GM12878 (cell line): ENCODE results near the gene CLCA2. TPM values are rescaled to one million over a fixed set of nuclear protein-coding genes. Genes with fewer than 3 reads are reported as not detected.
A peak's percentile ranks its signal among the peaks of the same experiment; 100 is the strongest.

Source experiments
- ATAC-seq: fragments of 200-7000 bp; cut with Tn5 transposase; 3 replicates; pipeline ENCODE4 v1.9.1; 2020; ENCODE audit warnings: mild to moderate bottlenecking, moderate library complexity
- BruUV-seq: library from RNA; stranded (reverse); fragments of 400-500 nt; replicated peaks from 2 replicates; lab custom pipeline; 2021; lab: Mats Ljungman, UMichigan
- CTCF ChIA-PET: fragments of 300-600 bp; sonication (Branson Sonifier 250); formaldehyde crosslinking; extraction: SDS; loops from one replicate; lab custom pipeline; 2021; ENCODE audit warnings: inconsistent platforms; lab: Yijun Ruan, JAX
- POLR2A ChIA-PET: fragments of 350-600 bp; formaldehyde crosslinking; extraction: SDS; loops from one replicate; lab custom pipeline; 2021; ENCODE audit warnings: inconsistent platforms; lab: Charles Lee
- RAD21 ChIA-PET: fragments of 300-600 bp; sonication (Branson Sonifier 250); formaldehyde crosslinking; loops from one replicate; lab custom pipeline; 2023; ENCODE audit warnings: antibody characterized with exemption; ENCODE audit not compliant: unreplicated experiment; lab: Charles Lee
- SMC1A ChIA-PET: fragments of 300-600 bp; sonication (Branson Sonifier 250); formaldehyde crosslinking; loops from one replicate; lab custom pipeline; 2023; ENCODE audit not compliant: unreplicated experiment, uncharacterized antibody; lab: Charles Lee
- DNase-seq: peaks from one replicate; pipeline ENCODE4 v3.0.0-alpha.2; 2011; ENCODE audit warnings: low read depth, low spot score
- FAIRE-seq: peaks from 3 replicates; lab custom pipeline; 2011; peaks lifted over from hg19 to GRCh38; lab: Jason Lieb, UNC
- H2AFZ ChIP-seq: 2 replicates; pipeline ENCODE4 v1.6.0; 2011; ENCODE audit warnings: low read depth, low read length, control low read depth; ENCODE audit not compliant: control insufficient read depth
- H3K27ac ChIP-seq: 2 replicates; pipeline ENCODE4 v1.5.1; 2011; ENCODE audit warnings: control low read depth; ENCODE audit not compliant: control insufficient read depth, insufficient read depth
- H3K27me3 ChIP-seq, 2 experiments: replicated peaks in 1 of 2; 2 replicates each; pipeline versions ENCODE4 v1.6.0 to v1.6.1; 2011; ENCODE audit warnings: low read length in 1 of 2; ENCODE audit not compliant: control insufficient read depth in 2 of 2, insufficient read depth in 2 of 2
- H3K36me3 ChIP-seq, 2 experiments: 2 replicates each; pipeline ENCODE4 v1.5.1; 2011; ENCODE audit warnings: low read length in 1 of 2; ENCODE audit not compliant: control insufficient read depth in 2 of 2, insufficient read depth in 2 of 2
- H3K4me1 ChIP-seq: 2 replicates; pipeline ENCODE4 v1.6.1; 2011; ENCODE audit warnings: mild to moderate bottlenecking, low read length, moderate library complexity, mixed read lengths; ENCODE audit not compliant: control insufficient read depth, insufficient read depth
- H3K4me2 ChIP-seq: 2 replicates; pipeline ENCODE4 v1.6.0; 2011; ENCODE audit warnings: control low read depth; ENCODE audit not compliant: control insufficient read depth, insufficient read depth
- H3K4me3 ChIP-seq: fragments of 200-600 bp; sonication (generic); 2 replicates; pipeline ENCODE4 v1.5.1; 2016
- H3K79me2 ChIP-seq: 2 replicates; pipeline ENCODE4 v1.6.0; 2011; ENCODE audit warnings: low read length; ENCODE audit not compliant: control insufficient read depth, insufficient read depth
- H3K9ac ChIP-seq: 2 replicates; pipeline ENCODE4 v1.8.0; 2011; ENCODE audit warnings: low read length, control low read depth, mixed read lengths; ENCODE audit not compliant: control insufficient read depth, insufficient read depth
- H3K9me3 ChIP-seq: replicated peaks from 3 replicates; pipeline ENCODE4 v1.5.1; 2011; ENCODE audit warnings: mild to moderate bottlenecking, low read length; ENCODE audit not compliant: control insufficient read depth, insufficient read depth
- H4K20me1 ChIP-seq: 2 replicates; pipeline ENCODE4 v1.6.0; 2011; ENCODE audit not compliant: control insufficient read depth, insufficient read depth
- HDAC6 ChIP-seq: fragments of 200-600 bp; sonication (generic); IDR thresholded peaks from one replicate; pipeline ENCODE4 v1.8.0; 2017; ENCODE audit warnings: antibody characterized with exemption; ENCODE audit not compliant: unreplicated experiment
- MEF2B ChIP-seq: fragments of 450-650 bp; IDR thresholded peaks from 2 replicates; pipeline ENCODE4 v1.6.1; 2018; ENCODE audit warnings: mild to moderate bottlenecking, moderate library complexity; ENCODE audit not compliant: partially characterized antibody, poor library complexity, severe bottlenecking
- SP1 ChIP-seq: IDR thresholded peaks from one replicate; pipeline ENCODE4 v1.6.1; 2011; ENCODE audit warnings: low read depth, low read length
- WGBS: methylation state at CpG from one replicate; pipeline ENCODE4 v1.1.6; 2016; ENCODE audit warnings: low lambda C conversion rate; ENCODE audit not compliant: insufficient replicate concordance, insufficient coverage; ENCODE audit errors: missing lambda C conversion rate; 5-methylcytosine and 5-hydroxymethylcytosine counted together
- in situ Hi-C: fragments of 300-500 bp; cut with MboI; formaldehyde crosslinking; loops from 9 replicates; pipeline ENCODE4 v1.14.3; 2018; ENCODE audit warnings: mixed read lengths
- intact Hi-C: fragments of 100-400 bp; cut with micrococcal nuclease; formaldehyde crosslinking; loops from one replicate; pipeline ENCODE4 v1.14.2; 2022; ENCODE audit not compliant: unreplicated experiment
- polyA plus RNA-seq, 11 experiments: library from polyadenylated mRNA; depleted of rRNA in 4 of 11; unstranded in 6 of 11; stranded (reverse) in 5 of 11; fragments of >200 nt; fragmentation: Nextera tagmentation in 4 of 11; fragmentation: Illumina TruSeq in 1 of 11; extraction: Ambion mirVana in 4 of 11; extraction: Trizol in 1 of 11; gene quantifications; 1 replicate in 1 of 11; 2 replicates in 10 of 11; pipeline versions ENCODE4 v1.2.1 to v1.2.3, GENCODE V29; 2011 to 2016; ENCODE audit warnings: inconsistent platforms in 2 of 11, missing spikeins in 2 of 11, low read depth in 1 of 11
- total RNA-seq, 4 experiments: library from RNA; depleted of rRNA in 3 of 4; stranded (reverse); fragments of >200 nt in 3 of 4; fragmentation: Illumina TruSeq in 1 of 4; extraction: Trizol in 1 of 4; gene quantifications; 2 replicates each; pipeline versions ENCODE4 v1.2.1 to v1.2.3, GENCODE V29; 2013 to 2021
- TF ChIP-seq, protein P1 (sequence below): fragments of 450-650 bp; IDR thresholded peaks from 2 replicates; pipeline ENCODE4 v1.6.1; 2017; ENCODE audit warnings: antibody characterized with exemption, mild to moderate bottlenecking, moderate library complexity

Gene CLCA2
- total and polyA plus RNA-seq, 10 of the 15 experiments (the other 5 are each of a cell fraction or from before 2014, with no cell fraction given) = 0.01 to 0.20 (median 0.08) TPM; not detected in 6

DNA sequence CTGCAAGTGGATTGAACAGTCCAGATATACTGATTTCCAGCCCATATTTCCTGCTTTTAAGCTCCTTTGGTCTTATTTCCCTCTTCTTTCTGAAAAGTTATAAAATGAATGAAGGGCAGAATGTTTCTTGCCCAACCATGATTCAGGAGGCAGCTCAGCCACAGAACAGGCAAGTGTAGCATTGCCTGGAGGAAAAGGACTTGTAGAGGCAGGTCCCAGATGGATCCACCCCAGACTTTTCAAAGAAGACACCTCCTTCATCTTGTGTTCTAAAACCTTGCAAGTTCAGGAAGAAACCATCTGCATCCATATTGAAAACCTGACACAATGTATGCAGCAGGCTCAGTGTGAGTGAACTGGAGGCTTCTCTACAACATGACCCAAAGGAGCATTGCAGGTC, at the start of gene CLCA2 (continued):
- TF ChIP-seq, protein P1, sequence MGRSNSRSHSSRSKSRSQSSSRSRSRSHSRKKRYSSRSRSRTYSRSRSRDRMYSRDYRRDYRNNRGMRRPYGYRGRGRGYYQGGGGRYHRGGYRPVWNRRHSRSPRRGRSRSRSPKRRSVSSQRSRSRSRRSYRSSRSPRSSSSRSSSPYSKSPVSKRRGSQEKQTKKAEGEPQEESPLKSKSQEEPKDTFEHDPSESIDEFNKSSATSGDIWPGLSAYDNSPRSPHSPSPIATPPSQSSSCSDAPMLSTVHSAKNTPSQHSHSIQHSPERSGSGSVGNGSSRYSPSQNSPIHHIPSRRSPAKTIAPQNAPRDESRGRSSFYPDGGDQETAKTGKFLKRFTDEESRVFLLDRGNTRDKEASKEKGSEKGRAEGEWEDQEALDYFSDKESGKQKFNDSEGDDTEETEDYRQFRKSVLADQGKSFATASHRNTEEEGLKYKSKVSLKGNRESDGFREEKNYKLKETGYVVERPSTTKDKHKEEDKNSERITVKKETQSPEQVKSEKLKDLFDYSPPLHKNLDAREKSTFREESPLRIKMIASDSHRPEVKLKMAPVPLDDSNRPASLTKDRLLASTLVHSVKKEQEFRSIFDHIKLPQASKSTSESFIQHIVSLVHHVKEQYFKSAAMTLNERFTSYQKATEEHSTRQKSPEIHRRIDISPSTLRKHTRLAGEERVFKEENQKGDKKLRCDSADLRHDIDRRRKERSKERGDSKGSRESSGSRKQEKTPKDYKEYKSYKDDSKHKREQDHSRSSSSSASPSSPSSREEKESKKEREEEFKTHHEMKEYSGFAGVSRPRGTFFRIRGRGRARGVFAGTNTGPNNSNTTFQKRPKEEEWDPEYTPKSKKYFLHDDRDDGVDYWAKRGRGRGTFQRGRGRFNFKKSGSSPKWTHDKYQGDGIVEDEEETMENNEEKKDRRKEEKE = no peak
- TF ChIP-seq HDAC6 = no peak

DNA sequence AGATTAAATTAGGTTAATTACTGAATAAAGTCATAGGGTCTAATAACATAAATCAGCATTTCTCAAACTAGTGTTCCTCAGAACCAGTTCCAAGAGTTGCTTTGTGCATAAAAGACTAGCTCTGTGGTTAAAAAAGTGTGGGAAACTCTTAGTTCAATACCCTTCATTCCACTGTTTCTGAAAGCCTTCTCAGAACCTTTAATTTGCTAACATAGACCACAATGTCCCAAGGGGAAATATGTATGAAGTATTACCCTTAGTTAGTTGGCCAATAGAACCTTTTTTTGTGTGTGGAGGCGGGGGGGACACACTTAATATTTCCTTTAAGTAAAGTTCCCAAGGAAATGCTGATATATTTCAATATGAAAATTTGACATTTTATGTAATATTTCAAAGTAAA, 48.3 kb upstream of the CLCA2 start:
- intact Hi-C loops = no loop called here
- TF ChIP-seq SP1 (no peak), MEF2B (peak; percentile 62)
- TF ChIP-seq, all 136 proteins: peak for 1
- no peak overlapping the region for H2AFZ ChIP-seq
- RAD21 ChIA-PET = interaction anchor here (1.2 kb wide), 1 partner anchor 129 kb away, joined by 3 read pairs; no protein-coding TSS in a partner anchor
- no peak overlapping the region for H3K9ac ChIP-seq
- H3K4me1 ChIP-seq = no peaks in the 10 kb centered on the region
- SMC1A ChIA-PET = interaction anchor here (1.5 kb wide), 1 partner anchor 9 kb away, joined by 6 read pairs; no protein-coding TSS in a partner anchor
- H3K27ac ChIP-seq = no peak overlapping the region
- CTCF ChIA-PET = interaction anchor here (1.0 to 1.1 kb wide), 2 partner anchors 126 to 368 kb away, joined by 4 to 7 read pairs; no protein-coding TSS in a partner anchor
- WGBS = 100% methylated on average over 1 of the region's 1 CpG
- ATAC-seq (no peak), FAIRE-seq (no peak), DNase-seq (no peak)
- no peaks in the 10 kb centered on the region for H3K79me2 ChIP-seq
- no peak overlapping the region for H3K4me2 ChIP-seq
- BruUV-seq = no TSS peak
- no peaks in the 10 kb centered on the region for H4K20me1 ChIP-seq
- no peak overlapping the region for H3K4me3 ChIP-seq
- H3K9me3 ChIP-seq = peaks cover 18% of the 10 kb centered on the region; the same call in 2 of the 3 replicates
- no peaks in the 10 kb centered on the region; a peak in 1 of 4 replicates for H3K36me3 ChIP-seq
- H3K27me3 ChIP-seq = no peaks in the 10 kb centered on the region
- POLR2A ChIA-PET = no interaction called here
- in situ Hi-C loops = loop anchor here (25.0 kb wide), 1 partner anchor 712 kb away; no protein-coding TSS in a partner anchor
